Stimulated activated CD4-positive, alpha-beta T cell treated with anti-CD3 and anti-CD28 coated beads, Interleukin-1b, Interleukin-23, amount 100 ng/mL, for 1 hour (primary cell): ENCODE measurements around the gene NUP50.

ENCODE experiments used
- DNase-seq, 2 donors: peaks; one replicate each; pipeline ENCODE4 v3.0.0-alpha.2; 2020; ENCODE audit warnings: low read depth in 2 of 2

The NUP50 gene

GRCh38 chr22:45194686-45195085, 31.0 kb downstream of the NUP50 start:
- no peak for DNase-seq

- no peak for DNase-seq
Measured at GRCh38 chr22:45195616-45196015, 31.9 kb downstream of the NUP50 start.

DNA sequence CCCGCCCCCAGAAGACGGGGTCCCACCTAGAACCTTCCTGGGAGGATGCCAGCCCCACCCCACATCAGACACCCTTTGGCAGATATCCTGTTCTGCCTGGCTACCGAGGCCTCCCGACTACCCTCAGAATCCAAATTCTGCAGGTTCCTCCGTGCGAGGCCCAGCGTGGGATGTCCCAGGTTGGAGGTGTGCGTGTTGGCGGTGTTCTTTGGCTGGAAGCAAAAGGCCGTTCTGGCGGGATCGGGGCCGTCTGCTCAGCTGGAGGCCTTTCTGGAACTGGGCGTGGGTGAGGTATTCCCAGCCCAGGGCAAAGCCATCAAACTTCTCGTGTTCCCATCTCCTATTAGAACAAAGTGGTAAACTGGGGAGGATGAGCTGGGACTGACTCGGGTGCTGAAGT, 32.6 kb downstream of the NUP50 start:
- DNase-seq = no peak

DNA sequence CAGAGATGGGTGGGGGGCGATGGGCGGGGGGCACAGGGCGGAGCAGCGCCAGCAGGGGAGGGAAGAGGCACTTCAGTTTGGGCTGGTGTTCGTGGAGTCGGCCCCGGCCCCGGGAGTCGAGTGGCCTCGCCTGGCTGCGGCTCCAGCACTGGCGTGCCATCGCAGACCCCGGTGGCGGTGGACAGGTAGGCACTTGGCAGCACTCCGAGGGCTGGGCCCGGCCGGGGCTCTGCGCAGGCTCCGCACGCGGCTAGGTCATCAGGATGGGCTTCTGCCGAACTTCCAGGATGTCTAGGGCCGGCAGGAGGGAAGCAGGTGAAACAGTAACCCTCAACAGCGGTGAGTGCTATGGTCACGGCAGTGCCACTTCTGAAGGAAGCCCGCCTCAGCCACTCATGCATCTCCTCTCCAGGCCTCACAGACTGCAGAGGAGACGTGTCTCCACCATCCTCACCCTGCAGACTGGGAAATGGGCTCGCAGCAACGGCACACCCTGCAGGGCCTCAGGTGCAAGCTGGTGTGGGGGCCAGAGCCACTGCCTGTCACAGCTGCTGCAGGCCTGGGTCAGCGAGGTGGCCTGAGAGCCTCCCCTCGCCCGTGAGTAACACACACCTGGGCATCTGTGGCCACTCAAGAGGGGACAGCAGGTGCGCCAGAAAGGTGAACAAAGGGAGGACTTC, 33.3 kb downstream of the NUP50 start:
- no peak for DNase-seq

DNA sequence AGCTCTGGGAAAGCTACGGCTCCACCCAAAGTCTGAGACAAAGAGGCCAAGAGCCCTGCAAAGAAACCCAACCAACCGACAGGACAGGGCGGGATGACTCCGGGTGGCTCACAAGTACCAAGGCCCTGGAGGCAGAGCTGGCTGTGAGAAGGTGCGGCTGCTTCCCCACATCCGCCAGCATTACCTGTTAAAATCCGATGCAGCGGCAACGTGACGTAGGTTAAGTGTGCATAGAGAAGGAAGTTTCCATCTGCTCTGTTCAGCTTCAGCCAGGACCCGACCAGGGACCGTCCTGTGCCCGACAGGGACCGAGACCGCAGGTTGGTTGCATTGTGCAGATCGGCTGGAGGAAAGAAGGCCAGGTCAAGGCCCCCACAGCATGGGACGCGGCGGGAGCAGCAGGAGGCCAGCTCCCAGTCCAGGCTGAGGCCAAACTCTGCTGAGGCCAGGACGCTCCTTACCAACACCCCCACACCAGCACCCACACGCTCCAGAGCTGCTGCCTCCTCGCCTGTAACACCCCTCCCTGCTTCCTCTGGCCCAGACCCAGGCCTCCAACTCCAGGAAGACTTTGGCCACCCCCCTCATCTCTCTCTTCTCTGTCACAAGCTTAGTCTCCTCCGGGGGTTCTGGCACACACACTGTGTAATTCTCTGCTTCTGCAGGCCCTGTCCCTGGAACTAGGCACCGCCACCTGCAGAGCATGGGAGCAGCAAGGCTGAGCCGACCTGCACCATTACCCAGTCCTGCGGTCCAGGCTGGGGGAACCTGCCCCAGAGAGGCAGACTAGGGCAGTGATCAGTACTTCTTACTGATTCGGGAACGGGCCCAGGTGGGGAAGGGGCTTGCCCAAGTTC, 34.1 kb downstream of the NUP50 start:
- no peak for DNase-seq

GRCh38 chr22:45198463-45198795, 34.7 kb downstream of the NUP50 start:
- DNase-seq = no peak

GRCh38 chr22:45199723-45200122, 36.0 kb downstream of the NUP50 start:
- DNase-seq = no peak

- no peak for DNase-seq
Measured at GRCh38 chr22:45200230-45200629, 36.5 kb downstream of the NUP50 start.

- DNase-seq = no peak
Measured at GRCh38 chr22:45200860-45201511, 37.3 kb downstream of the NUP50 start.

DNA sequence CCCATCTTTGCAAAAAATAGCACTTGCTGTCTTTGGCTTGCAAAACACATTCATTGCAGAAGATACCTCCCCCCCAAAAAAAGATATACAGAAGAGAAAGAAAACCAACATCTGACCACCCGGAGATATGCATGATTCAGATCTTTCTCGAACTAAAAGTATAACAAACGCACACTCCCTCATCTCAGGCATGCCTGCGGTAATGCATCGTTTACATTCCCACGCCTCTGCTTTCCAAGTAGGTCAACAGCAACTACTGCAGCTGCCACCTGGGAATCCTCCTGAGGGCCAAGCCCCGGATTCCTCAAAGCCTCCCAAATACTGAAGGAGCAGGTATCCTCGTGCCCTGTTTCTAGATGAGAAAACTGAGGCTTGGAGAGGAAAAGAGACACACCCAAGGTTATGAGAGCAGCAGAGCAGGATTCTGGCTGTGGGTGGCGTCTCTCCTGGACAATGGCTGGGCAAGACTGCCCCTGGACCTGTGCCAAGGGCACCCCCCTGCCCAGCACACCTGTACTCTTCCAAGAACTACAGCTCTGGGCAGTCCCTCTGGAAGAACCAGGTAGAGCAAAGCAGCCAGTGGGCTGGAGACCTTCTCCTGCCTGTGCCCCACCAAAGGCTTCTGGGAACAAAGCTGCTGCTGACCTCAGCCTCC, 38.1 kb downstream of the NUP50 start:
- DNase-seq = no peak

DNA sequence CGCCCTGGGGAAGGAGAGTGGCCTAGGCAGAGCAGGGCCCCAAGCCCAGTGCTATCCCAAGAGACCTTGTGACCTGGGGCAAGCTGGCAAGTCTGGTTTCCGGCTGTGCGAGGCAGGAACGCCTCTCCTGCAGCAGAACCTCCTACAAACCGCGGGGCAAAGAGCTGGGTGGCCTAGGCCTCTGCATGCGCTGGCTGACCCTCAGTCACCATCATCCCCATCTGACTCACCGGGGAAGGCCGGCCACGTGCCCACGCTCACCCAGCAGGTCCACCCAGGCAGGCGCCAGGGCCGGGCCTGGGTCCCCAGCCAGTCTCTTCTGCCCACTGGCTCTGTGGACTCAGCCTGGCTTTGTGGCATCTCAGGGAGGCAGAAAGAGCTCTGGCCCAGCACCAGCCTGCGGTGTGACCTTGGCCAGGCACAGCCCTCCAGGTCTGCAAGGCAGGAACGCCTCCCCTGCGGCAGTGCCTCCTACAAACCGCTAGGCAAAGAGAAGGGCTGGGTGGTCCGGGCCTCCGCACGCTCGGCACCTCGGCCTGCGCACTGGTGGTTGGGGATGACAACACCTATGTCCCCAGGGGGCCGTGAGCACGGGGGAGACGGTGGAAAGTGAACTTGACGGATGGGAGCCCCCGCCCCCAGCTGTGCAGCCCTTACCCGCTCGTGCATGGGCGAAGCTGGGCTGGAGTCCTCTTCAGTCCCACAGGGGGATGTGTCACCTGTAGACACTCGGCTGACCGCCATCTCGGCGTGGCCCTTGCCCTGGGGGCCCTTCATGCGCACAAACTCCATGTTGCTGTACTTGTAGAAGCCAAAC, 38.8 kb downstream of the NUP50 start:
- DNase-seq = no peak

GRCh38 chr22:45203150-45203951, 39.6 kb downstream of the NUP50 start:
- DNase-seq = no peak

- no peak for DNase-seq
Measured at GRCh38 chr22:45204241-45204640, 40.5 kb downstream of the NUP50 start.

DNA sequence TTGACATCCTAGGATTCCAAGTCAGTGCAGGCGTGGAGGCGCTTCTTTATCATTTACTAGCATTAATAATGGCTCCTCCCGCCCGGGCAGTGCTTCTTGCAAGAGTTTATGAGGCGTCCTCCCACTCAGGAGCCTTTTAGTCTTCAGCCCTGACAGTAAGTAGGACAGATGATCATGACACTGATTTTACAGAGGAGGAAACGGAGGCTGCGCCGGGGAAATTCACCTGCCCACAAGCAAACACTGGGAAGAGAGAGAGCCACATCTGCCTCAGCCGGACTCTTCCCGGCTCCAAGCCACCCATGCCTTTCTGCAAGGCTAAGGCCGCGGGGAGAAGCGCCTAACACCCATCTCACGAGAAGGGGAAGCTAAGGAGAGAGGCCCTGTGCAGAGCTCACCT, 41.1 kb downstream of the NUP50 start:
- DNase-seq = no peak

DNA sequence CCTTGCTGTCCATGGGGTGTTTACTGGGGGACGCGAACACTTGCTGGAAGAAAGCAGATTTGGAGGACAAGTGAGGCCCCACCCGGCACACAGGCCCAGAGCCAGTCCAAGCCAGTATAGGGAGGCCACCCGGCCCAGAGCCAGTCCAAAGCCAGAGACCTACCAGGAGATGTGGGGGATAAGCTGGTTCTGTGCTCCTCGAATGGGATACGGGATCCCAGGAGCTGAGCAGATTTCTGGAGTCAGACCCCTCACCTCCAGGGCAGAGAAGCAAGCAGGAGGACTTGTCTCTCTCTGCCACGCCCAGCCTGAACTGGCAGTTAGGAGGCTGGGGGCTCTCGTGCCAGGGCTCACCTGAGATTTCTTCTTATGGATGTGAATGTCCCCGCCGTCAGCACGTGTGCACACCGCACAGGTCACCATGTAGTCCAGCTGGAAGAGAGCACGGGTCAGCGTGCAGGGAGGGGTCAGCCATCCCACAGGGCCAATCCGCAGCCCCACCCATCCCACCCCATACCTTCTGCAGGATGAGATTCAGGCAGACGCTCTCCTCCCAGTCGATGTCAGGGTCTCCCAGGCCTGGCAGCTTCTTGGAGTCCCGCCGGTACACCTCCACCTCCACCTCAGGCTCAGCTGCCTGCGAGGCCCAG, 41.7 kb downstream of the NUP50 start:
- no peak for DNase-seq

- DNase-seq = no peak
Measured at GRCh38 chr22:45206233-45206632, 42.5 kb downstream of the NUP50 start.

DNA sequence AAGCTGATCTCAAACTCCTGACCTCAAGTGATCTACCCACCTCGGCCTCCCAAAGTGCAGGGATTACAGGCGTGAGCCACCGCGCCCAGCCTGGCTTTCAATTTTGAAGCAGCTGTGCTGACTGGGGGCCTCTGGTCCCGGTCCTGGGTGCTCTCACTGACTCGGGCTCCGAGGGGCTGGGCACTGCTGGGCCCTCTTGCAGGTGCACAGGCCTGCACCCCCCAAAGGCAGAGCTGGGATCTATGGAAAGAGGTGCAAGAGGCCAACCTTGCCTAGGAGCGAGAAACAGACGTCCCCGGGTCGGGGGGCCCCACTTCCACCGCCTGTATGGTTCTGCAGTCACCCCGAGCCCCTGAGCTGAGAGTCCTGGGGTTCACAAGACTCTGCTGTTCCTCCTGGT, 43.8 kb downstream of the NUP50 start:
- no peak for DNase-seq

DNA sequence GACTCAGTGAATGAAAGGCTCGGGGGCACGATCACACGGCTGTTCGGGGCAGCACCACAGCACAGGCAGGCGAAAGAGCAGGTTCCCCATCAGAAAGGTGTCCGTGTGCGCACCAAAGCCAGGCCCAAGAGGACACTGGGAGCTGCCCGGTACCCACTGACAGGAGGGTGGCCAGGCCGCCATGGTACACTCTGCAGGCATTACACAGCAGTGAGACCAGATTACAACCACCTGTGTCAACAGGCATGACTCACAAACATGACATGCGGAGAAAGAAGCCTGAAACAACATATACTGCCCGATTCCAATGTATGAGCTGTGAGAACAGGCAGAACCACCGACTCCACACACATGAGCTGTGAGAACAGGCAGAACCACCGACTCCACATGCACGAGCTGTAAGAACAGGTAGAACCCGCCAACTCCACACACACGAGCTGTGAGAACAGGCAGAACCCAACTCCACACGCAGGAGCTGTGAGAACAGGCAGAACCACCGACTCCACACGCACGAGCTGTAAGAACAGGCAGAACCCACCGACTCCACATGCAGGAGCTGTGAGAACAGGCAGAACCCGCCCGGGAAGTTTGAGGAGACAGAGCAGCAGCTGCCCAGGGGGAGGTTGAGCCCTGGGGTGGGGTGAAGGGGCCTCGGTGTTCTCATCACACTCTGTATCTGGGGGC, 44.4 kb downstream of the NUP50 start:
- no peak for DNase-seq

- DNase-seq = no peak
Measured at GRCh38 chr22:45208696-45208992, 44.9 kb downstream of the NUP50 start.
